HG02642 (cell line): ENCODE measurements around the gene PPM1F.
"Not testable (repeated sequence)": the region's sequence is repeated elsewhere in the genome, so short reads cannot be mapped to it uniquely, and the experiment has no call there.

Experiments
- ATAC-seq: cut with Tn5 transposase; IDR thresholded peaks from one replicate; pipeline ENCODE4 v1.9.1; 2021; ENCODE audit warnings: mild to moderate bottlenecking; ENCODE audit not compliant: unreplicated experiment, poor library complexity

PPM1F gene

DNA sequence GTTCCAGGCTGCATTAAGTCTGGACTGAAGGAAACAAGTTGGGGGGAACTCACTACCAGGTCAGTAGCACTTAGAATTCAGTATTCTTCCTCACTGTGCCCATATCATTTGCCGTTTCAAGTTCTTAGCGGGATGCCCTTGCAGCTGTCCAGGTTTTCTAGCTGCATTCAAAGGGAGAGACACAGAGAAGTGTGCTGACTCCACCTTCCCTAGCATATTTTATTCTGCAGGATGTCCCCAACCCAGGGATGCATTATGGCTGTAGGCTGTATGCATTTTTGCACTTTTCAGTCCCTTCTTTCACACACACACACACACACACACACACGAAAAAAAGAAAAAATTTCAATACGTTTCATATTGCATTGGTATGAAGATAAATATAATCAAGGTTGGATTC is 49.4 kb downstream of the PPM1F start:
- no peak for ATAC-seq

DNA sequence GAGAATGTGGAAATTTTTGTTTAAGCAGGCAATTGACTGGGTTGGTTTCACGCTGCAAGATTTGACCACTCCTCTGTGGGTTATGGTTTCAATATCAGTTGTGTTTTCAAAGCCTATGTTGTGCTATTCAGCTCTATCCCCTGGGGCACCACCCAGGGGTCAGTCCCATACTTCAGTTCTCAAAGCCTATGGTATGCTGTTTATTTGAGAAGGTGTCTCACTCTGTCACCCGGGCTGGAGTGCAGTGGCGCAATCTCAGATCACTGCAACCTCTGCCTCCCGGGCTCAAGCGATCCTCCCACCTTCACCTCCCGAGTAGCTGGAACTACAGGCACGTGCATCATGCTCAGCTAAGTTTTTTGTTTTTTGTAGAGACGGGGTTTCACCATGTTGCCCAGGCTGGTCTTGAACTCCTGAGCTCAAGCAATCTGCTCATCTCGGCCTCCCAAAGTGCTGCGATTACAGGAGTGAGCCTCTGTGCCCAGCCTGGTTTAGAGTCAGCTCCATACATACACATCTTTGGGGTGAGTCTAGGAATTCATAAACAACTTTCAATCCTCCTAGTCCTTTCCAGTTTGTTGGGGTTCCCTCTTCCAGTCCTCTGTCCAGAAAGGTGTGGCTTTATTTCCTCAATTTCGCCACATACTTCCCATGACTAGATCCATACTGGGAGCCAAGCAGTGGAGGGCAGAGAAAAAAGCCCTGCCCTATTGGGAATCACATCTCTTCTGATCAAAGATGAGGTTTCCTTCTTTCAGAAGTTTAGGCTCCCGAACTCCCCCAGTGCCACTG is 50.2 kb downstream of the PPM1F start:
- no peak for ATAC-seq

DNA sequence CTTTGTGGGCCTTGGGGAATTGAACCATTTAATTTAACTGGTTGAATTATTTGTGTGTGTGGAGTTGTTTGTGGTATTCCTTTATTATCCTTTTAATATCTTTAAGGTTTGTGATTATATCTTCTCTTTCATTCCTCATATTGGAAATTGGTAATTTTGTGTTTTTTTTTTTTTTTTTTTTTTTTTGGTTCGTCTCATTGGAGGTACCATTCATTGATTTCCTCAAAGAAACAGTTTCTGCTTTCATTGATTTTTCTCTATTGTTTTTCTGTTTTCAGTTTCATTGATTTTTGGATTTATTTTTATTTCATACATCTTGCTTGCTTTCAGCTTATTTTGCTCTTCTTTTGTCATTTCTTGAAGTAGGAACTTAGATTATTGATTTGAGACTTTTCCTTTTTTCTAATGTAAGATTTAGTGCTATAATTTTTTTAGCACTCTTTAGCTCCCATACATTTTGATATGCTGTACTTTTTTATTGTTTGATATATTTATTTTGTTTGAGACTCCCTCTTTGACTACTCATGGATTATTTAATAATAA is 54.2 kb downstream of the PPM1F start:
- no peak for ATAC-seq

DNA sequence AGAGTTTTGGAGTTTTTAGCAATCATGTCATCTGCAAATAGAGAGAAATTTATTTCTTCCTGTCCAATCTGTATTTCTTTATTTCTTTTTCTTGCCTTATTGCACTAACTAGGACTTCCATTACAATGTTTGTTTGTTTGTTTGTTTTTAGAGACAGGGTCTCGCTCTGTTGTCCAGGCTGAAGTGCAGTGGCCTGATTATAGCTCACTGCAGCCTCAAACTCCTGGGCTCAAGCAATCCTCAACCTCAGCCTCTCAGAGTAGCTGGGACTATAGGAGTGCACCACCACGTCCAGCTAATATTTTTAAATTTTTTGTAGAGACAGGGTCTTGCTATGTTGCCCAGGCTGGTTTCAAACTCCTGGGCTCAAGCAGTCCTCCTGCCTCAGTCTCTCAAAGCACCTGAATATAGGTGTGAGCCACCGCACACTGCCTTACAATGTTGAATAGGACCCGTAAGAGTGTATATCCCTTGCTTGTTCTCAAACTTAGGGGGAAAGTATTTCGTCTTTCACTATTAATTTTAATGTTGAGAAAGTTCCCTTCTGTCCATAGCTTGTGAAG is 55.6 kb downstream of the PPM1F start:
- ATAC-seq: no peak

DNA sequence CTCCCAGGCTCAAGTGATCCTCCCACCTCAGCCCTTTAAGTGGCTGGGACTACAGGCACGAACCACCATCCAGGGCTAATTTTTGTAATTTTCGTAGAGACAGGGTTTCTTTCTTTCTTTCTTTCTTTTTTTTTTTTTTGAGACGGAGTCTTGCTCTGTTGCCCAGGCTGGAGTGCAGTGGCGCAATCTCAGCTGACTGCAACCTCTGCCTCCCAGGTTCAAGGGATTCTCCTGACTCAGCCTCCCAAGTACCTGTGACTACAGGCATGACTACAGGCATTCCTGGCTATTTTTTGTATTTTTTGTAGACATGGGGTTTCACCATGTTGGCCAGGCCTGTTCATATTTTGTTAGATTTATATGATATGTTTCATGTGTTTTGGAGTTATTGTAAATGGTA is 56.4 kb downstream of the PPM1F start:
- not testable (repeated sequence) for ATAC-seq

DNA sequence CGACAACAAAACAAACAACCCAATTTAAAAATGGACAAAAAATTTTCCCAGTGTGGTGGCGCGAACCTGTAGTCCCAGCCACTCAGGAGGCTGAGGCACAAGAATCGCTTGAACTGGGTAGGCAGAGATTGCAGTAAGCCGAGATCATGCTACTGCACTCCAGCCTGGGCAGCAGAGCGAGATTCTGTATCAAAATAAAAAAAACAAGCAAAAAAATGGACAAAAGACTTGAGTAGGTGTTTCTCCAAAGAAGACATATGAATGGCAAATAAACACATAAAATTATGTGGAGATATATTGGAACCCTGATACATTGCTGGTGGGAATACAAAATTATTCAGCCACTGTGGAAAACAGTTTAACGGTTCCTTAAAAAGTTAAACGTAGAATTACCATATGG is 57.8 kb downstream of the PPM1F start:
- ATAC-seq: no peak

DNA sequence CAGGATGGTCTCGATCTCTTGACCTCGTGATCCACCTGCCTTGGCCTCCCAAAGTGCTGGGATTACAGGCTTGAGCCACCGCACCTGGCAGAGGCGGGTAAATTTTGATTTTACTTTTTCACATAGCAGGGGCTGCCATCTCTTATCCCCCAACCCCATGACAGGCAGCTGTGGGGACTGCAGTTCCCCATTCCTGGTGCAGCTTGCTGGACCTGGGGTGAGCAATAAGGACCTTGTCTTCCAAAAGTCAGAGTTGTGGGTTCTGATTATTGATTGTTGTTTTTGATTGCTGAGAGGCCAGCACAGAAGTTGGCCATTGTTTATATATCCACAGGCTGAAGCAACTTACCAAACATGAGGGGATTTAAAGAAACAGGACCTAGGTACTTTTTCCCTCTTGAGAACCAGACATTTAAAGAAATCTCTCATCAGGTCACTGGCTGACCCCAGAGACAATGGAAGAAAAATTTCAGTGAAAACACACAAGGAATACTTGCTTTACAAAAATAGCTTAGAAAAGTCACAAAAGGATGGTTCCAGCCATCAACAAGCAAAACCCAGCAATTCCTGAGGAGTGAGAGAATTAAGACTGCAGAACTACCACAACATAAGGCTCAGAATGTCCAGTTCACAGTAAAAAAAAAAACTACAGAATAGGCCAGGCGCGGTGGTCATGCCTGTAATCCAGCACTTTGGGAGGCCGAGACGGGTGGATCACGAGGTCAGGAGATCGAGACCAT is 63.2 kb downstream of the PPM1F start:
- no peak for ATAC-seq

DNA sequence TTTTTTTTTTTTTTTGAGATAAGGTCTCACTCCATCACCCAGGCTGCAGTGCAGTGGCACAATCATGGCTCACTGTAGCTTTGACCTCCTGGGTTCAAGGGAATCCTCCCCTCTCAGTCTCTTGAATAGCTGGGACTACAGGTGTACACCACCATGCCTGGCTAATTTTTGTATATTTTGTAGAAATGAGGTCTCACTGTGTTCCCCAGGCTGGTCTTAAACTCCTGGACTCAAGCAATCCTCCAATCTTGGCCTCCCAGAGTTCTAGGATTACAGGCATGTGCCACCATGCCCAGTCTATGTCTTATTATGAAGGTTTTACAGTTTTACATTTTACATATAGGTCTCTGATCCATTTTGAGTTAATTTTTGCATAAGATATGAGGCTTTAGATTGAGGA is 64.8 kb downstream of the PPM1F start:
- ATAC-seq: no peak

DNA sequence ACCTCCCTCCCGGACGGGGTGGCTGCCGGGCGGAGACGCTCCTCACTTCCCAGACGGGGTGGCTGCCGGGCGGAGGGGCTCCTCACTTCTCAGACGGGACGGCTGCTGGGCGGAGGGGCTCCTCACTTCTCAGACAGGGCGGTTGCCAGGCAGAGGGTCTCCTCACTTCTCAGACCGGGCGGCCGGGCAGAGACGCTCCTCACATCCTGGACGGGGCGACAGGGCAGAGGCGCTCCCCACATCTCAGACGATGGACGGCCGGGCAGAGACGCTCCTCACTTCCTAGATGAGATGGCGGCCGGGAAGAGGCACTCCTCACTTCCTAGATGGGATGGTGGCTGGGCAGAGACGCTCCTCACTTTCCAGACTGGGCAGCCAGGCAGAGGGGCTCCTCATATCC is 68.7 kb downstream of the PPM1F start:
- ATAC-seq: not testable (repeated sequence)

DNA sequence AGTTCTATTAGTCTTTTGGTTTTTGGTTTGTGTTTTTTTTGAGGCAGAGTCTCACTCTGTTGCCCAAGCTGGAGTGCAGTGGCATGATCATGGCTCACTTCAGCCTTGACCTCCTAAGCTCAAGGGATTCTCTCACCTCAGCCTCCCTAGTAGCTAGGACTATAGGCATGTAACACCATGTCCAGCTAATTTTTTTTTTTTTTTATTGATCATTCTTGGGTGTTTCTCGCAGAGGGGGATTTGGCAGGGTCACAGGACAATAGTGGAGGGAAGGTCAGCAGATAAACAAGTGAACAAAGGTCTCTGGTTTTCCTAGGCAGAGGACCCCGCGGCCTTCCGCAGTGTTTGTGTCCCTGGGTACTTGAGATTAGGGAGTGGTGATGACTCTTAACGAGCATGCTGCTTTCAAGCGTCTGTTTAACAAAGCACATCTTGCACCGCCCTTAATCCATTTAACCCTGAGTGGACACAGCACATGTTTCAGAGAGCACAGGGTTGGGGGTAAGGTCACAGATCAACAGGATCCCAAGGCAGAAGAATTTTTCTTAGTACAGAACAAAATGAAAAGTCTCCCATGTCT is 69.8 kb downstream of the PPM1F start:
- ATAC-seq: not testable (repeated sequence)

DNA sequence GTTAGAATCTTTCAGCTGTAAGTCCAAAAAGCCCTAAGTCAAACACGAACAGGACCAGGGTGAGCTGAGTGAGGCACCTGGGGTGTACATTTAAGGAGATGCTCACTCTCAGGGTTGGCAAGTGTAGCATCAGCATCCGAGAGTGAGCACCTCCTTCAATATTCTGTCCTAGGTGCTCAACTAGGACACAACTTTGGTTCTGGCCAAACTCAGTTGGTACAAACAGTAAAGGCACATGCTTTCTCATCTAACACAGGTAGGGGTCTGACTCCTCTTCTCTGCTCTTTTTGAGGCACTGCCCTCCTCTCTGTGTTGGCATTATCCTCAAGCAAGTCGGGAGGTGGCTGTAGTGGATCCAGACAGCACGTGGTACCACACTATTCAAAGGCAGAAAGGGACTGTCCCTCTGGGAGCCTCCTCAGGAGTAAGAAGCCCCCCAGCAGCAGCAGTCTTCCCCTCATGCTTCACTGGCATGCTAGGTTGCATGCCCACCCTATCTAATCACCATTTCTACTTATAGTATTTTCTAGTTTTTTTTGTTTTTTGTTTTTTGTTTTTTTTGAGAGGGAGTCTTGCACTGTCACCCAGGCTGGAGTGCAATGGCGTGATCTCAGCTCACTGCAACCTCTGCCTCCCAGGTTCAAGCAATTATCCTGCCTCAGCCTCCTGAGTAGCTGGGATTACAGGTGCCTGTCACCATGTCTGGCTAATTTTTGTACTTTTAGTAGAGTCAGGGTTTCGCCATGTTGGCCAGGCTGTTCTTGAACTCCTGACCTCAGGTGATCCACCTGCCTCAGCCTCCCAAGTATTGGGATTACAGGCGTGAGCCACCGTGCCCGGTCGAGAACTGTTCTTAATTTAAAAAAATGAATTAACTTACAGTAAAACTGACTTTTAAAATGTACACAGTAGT is 70.6 kb downstream of the PPM1F start:
- ATAC-seq: no peak

DNA sequence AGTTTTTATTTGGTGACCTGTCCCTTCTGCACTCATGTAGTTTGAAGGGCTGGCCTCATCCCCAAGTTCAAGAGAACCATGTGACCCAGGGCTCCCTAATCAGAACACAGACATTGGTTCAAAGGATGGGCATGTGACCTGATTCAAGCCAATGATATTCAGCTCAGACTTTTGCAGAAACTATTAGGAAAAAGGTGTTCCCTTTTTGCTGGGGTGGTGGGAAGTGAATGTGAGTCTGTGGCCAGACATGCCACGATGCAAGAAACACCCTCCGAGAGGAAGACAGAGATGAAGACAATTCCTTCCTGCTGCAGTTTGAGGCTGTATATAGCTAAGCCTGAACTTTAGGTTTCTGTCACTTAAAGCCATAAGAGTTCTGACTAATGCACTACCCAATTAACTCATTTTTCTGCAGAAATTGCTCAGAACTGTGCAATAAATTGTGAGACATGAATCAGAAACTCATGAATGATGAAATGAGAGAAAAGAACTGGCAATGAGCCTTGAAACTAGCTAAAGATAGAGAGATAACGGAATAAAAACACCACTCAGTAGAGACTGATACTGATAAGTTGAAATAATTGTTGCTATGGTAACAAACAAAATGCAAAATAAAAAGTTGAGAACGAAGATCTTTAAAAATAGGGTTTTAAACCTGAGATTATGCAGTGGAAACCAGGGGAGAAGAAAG is 76.0 kb downstream of the PPM1F start:
- no peak for ATAC-seq

DNA sequence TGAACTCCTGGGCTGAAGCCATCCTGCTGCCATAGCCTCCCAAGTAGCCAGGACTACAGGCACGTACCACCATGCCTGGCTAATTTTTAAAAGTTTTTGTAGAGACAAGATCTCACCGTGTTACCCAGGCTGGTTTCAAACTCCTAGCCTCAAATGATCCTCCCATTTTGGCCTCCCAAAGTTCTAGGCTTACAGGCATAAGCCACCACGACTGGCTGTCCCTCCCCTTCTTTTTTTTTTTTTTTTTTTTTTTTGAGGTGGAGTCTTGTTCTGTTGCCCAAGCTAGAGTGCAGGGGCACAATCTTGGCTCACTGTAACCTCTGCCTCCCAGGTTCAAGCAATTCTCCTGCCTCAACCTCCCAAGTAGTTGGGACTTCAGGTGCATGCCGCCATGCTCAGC is 77.7 kb downstream of the PPM1F start:
- ATAC-seq: not testable (repeated sequence)

DNA sequence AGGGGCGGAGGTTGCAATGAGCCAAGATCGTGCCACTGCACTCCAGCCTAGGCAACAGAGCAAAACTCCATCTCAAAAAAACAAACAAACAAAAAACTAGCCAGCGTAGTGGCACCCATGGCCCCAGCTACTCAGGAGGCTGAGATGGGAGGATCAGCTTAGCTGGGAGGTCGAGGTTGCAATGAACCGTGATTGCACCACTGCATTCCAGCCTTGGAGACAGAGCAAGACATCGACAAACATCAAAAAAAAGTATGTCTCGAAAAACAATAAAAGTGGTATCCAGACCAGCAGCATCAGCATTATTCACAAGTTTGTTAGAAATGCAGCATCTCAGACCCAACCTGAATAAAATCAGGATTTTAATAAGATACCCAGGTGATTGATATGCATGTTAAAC is 79.0 kb downstream of the PPM1F start:
- ATAC-seq: no peak

DNA sequence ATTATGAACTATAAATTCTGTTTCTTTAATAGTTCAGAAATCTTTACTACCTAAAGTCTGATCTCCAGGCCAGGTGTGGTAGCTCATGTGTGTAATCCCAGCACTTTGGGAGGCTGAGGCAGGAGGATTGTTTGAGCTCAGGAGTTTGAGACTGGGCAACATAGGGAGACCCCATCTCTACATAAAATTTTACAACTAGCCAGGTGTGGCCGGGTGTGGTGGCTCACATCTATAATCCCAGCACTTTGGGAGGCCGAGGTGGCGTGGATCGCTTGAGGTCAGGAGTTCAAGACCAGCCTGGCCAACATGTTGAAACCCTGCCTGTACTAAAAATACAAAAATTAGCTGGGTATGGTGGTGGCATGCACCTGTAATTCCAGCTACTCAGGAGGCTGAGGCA is 79.9 kb downstream of the PPM1F start:
- not testable (repeated sequence) for ATAC-seq
